ENCODE data around the gene ARHGEF12. TPM values are rescaled to one million over a fixed set of nuclear protein-coding genes. Genes with fewer than 3 reads are reported as not detected.

The ARHGEF12 gene
- total RNA-seq, 3 donors from 2014 or later: 88.2 to 119 (median 114) TPM

DNA sequence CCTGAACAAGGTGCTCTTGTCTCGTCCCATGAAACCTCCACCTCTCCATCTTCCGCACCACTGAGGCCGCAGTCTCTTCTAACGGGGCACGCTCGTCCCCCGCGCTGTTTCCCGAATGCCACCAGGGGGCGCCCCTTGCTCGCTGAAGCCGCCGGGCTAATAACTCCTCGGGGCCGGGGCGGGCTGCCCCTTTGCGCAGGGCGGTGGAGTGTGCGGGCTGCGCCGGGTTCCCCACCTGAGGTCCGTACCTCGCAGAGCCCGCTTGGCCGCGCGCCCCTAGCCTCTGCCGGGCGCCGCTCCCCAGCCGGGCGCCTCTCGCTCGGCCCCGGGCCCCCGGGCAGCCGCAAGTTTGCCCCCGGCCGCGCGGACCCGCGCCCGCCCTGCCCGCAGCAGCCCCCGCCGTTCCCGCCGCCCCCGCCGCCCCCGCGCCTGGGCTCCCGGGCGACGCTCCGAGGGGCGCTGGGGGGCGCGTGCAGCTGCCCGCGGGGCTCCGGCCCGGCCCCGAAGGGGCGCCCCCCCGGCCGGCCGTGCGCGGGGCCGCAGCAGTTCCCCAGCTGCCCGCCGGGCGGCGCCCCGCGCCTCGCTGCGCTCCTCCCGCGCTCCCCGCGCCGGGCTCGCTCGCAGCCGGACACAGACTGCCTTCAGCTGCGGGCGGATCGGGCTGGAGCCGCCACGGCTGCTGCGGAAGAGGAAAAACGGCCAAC lies 175.1 kb downstream of the ARHGEF12 start, which contains the start of gene GRIK4:
GRIK4 (plus strand) TSS at position 633 of the 704 bp plus-strand sequence. CDS start 148,571 bp downstream, outside the sequence.
- intact Hi-C loops (cut with DNase I, micrococcal nuclease): loop anchor here (5.0 to 10.0 kb wide), 3 partner anchors 174 to 294 kb away; no protein-coding TSS in a partner anchor
- H3K4me1 ChIP-seq (ENCODE audit: low read depth): no peaks in the 10 kb centered on the region
- no peaks in the 10 kb centered on the region for H3K9me3 ChIP-seq
- DNase-seq (peak; percentile 83 to 85 (median 83)), ATAC-seq (peak; percentile 86)
- TF ChIP-seq, protein P1, sequence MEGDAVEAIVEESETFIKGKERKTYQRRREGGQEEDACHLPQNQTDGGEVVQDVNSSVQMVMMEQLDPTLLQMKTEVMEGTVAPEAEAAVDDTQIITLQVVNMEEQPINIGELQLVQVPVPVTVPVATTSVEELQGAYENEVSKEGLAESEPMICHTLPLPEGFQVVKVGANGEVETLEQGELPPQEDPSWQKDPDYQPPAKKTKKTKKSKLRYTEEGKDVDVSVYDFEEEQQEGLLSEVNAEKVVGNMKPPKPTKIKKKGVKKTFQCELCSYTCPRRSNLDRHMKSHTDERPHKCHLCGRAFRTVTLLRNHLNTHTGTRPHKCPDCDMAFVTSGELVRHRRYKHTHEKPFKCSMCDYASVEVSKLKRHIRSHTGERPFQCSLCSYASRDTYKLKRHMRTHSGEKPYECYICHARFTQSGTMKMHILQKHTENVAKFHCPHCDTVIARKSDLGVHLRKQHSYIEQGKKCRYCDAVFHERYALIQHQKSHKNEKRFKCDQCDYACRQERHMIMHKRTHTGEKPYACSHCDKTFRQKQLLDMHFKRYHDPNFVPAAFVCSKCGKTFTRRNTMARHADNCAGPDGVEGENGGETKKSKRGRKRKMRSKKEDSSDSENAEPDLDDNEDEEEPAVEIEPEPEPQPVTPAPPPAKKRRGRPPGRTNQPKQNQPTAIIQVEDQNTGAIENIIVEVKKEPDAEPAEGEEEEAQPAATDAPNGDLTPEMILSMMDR (IDR thresholded peaks at IDR 0.05): peak; percentile 93
- no peak within 1 kb of the TSS for H3K4me3 ChIP-seq
- H3K36me3 ChIP-seq (ENCODE audit: low read depth): no peaks in the 10 kb centered on the region

DNA sequence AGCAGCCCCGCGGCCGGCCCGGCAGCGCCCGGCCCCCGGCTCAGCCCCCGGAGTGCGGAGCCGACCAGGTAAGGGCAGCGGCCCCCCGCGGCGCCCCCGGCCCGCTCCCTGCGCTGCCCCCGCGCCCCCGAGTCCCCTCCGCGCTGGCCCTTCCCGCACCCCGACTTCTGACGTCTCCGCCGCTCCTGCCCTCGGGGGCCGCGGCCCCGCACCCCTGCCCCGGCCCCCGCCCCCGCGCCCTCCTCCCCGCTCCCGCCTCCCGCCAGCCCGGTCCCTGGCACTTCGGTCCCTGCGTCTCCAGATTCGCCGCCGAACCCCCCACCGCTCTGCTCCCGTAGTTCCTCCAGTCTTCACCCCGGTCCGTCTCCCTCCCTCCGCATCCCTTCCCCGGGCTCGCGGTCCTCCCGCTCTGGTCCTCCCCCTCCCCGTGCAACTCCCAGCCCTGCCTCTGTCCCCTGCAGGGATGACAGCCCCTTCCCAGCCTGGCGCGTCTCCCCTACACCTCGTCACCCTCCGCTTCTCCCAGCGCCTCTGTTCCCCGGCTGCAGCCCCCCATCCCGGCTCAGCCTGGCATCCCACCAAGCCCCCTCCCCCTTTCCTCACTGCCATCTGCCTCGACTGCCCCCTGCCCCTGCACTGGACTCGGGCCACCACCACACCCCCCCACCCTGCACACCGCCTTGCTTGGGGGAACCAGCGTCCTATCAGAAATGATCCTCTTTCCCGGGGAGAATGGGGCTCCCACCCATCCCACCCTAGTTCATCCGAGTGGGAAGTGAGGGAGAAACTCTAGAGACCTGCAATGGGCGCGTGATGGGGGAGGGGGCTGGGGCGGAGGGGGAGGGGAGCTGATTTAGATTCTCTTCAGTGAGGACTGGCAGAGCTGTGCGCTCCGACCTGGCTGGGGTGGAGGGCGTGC lies 175.9 kb downstream of the ARHGEF12 start:
- TF ChIP-seq, protein P1 (IDR thresholded peaks at IDR 0.05): no peak
- ATAC-seq (no peak), DNase-seq (no peak)
- no peaks in the 10 kb centered on the region for H3K9me3 ChIP-seq
- no peak overlapping the region for H3K4me3 ChIP-seq
- H3K36me3 ChIP-seq (ENCODE audit: low read depth): no peaks in the 10 kb centered on the region
- intact Hi-C loops (cut with DNase I, micrococcal nuclease): loop anchor here (5.0 to 10.0 kb wide), 3 partner anchors 173 to 293 kb away; no protein-coding TSS in a partner anchor
- H3K4me1 ChIP-seq (ENCODE audit: low read depth): no peaks in the 10 kb centered on the region

DNA sequence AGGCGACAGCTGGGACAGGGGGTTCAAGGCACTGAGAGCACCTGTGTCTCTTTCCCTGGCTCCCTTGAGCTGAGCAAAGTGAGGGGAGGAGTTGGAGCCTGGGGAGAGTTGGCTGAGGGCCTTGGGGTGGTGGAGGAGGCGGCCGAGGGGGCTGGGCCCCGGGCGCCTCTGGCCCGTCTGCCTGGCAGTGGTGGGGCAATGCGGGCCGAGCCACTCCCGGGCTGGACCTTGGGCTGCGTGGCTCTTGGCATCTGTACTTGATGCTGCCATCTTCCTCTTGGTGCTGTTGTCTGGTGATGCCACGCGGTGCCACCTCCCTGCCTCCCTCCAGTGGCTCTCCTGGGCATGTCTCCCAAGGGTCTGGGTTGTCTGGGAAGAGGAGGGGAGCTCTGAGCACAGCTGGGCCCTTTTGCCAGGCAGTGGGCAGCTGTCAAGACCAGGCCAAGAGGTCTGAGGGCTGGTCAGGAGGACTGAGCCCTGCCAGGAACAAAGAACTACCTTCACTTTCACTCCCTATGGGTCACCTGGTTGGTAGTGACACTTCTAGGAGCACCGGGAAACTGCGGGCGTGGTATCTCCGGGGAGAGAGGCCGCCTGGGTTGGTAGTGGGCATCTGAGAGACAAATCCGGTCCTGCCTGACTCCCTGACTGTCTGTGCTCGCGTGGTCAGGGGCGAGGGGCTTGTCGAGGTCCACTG lies 176.7 kb downstream of the ARHGEF12 start:
- peak; percentile 13 for ATAC-seq
- intact Hi-C loops (cut with DNase I, micrococcal nuclease): loop anchor here (5.0 to 10.0 kb wide), 3 partner anchors 172 to 292 kb away; no protein-coding TSS in a partner anchor
- no peaks in the 10 kb centered on the region for H3K4me1 ChIP-seq (ENCODE audit: low read depth)
- no peaks in the 10 kb centered on the region for H3K9me3 ChIP-seq
- DNase-seq: no peak
- TF ChIP-seq, protein P1 (IDR thresholded peaks at IDR 0.05): no peak
- H3K36me3 ChIP-seq (ENCODE audit: low read depth): no peaks in the 10 kb centered on the region
- H3K4me3 ChIP-seq: no peak overlapping the region

DNA sequence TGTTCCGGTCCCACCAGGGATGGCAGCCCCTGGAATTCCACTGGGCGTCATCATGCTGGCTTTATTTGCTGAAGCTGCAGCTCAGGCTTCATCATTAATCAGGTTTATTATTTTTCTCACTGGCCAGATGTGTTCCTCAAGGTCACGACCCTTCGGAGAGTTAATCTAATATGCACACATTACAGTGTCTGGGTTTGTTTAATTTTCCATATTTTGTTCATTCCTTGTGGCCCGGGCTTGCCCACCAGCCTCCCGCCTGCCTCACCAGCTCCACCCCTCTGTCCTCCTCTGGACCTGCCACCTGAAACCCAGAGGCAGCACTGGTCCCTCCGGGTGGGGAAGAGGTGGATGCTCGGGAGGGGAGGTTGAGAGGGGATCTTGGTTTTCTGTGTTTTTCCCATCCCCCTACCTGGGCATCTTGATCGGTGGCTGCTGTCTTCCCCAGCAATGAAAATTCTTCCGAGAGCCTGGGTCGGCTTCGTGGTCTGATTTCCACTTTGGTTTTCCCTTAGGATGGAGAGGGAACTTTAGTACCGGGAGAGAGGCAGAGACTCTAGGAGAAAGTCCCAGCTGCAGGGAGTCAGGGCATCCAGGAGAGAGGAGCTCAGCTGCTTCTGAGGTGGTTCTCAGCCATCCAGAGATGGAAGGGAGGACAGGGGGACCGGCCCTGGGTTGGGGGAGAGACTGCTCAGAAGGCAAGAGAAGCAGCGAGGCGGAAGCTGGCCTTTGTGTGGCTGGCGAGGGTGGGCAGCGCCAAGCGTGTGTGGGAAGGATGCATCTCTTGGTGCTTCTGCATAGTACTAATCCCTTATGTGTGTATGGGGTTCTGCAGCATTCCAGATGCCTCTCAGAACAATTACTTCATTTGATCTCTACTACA lies 177.5 kb downstream of the ARHGEF12 start:
- intact Hi-C loops (cut with DNase I, micrococcal nuclease): loop anchor here (5.0 to 10.0 kb wide), 3 partner anchors 171 to 291 kb away; no protein-coding TSS in a partner anchor
- Histone ChIP-seq H3K36me3 (ENCODE audit: low read depth) (no peaks in the 10 kb centered on the region), H3K9me3 (no peaks in the 10 kb centered on the region), H3K4me1 (ENCODE audit: low read depth) (no peaks in the 10 kb centered on the region), H3K4me3 (no peak overlapping the region)
- DNase-seq: no peak
- ATAC-seq: no peak
- TF ChIP-seq, protein P1 (IDR thresholded peaks at IDR 0.05): no peak

All from mucosa of descending colon (tissue), 3 donors.